Fibroblast of the aortic adventitia (primary cell): ENCODE data around the gene IQSEC3. TPM values are rescaled to one million over a fixed set of nuclear protein-coding genes. Genes with fewer than 3 reads are reported as not detected.
"Not testable (repeated sequence)": the region's sequence is repeated elsewhere in the genome, so short reads cannot be mapped to it uniquely, and the experiment has no call there.

Source experiments
- DNase-seq: peaks from one replicate; pipeline ENCODE4 v3.0.0-alpha.2; 2010; ENCODE audit warnings: low read depth
- H3K4me3 ChIP-seq: 2 replicates; pipeline ENCODE4 v1.5.1; 2011; ENCODE audit warnings: low read depth, mild to moderate bottlenecking, control low read depth, low read length, moderate library complexity
- CTCF ChIP-seq: IDR thresholded peaks from 2 replicates; pipeline ENCODE4 v1.5.1; 2011; ENCODE audit warnings: mild to moderate bottlenecking, low read length, control low read depth, inconsistent platforms; ENCODE audit not compliant: insufficient read depth
- total RNA-seq: library from RNA; depleted of rRNA; stranded (reverse); fragments of >200 nt; gene quantifications from 2 replicates; pipeline ENCODE4 v1.2.3, GENCODE V29; 2012; ENCODE audit warnings: low replicate concordance

The IQSEC3 gene
- total RNA-seq, 1 donor, result not detected

GRCh38 chr12:185576-185955 is 119.0 kb downstream of the IQSEC3 start:
- TF ChIP-seq CTCF, result no peak
- no peak overlapping the region for H3K4me3 ChIP-seq
- DNase-seq, result no peak

- H3K4me3 ChIP-seq, result no peak overlapping the region
- no peak for TF ChIP-seq CTCF
- DNase-seq, result no peak
Measured at GRCh38 chr12:186006-186625, 119.5 kb downstream of the IQSEC3 start.

- H3K4me3 ChIP-seq, result peak overlapping the region; percentile 67
- DNase-seq, result not testable (repeated sequence)
Measured at GRCh38 chr12:187986-188909, 121.7 kb downstream of the IQSEC3 start.

- peak; percentile 65 for TF ChIP-seq CTCF
- DNase-seq, result peak; percentile 42
- peak overlapping the region; percentile 67 for H3K4me3 ChIP-seq
Measured at GRCh38 chr12:188910-189621, 122.5 kb downstream of the IQSEC3 start.

GRCh38 chr12:189622-189962 is 123.0 kb downstream of the IQSEC3 start:
- no peak for DNase-seq
- H3K4me3 ChIP-seq, result no peak overlapping the region
- TF ChIP-seq CTCF, result no peak

- DNase-seq, result no peak
- H3K4me3 ChIP-seq, result no peak overlapping the region
- no peak for TF ChIP-seq CTCF
Measured at GRCh38 chr12:190881-191280, 124.3 kb downstream of the IQSEC3 start.

- DNase-seq, result no peak
Measured at GRCh38 chr12:191541-191940, 125.0 kb downstream of the IQSEC3 start.

More at GRCh38 chr12:191541-191940, 125.0 kb downstream of the IQSEC3 start:
- no peak for TF ChIP-seq CTCF
- no peak overlapping the region for H3K4me3 ChIP-seq
